Osteocyte (in vitro differentiated cells): Measurements from ENCODE around the gene CGNL1. TPM values are rescaled to one million over a fixed set of nuclear protein-coding genes. Genes with fewer than 3 reads are reported as not detected.
A peak's percentile ranks its signal among the peaks of the same experiment; 100 is the strongest.

Experiments used
- DNase-seq: peaks from one replicate; pipeline ENCODE4 v3.0.0; 2021; ENCODE audit warnings: mixed read lengths; ENCODE audit not compliant: unreplicated experiment; ENCODE audit errors: extremely low spot score
- H3K27ac Mint-ChIP-seq: one replicate; pipeline ENCODE4 v1.8.0; 2021; ENCODE audit warnings: mild to moderate bottlenecking, mixed read lengths; ENCODE audit not compliant: unreplicated experiment
- H3K27me3 Mint-ChIP-seq: one replicate; pipeline ENCODE4 v1.8.0; 2021; ENCODE audit warnings: mixed read lengths; ENCODE audit not compliant: unreplicated experiment
- H3K36me3 Mint-ChIP-seq: one replicate; pipeline ENCODE4 v1.8.0; 2021; ENCODE audit warnings: mixed read lengths; ENCODE audit not compliant: unreplicated experiment
- H3K4me1 Mint-ChIP-seq: one replicate; pipeline ENCODE4 v1.8.0; 2021; ENCODE audit warnings: mixed read lengths; ENCODE audit not compliant: unreplicated experiment
- H3K4me3 Mint-ChIP-seq: one replicate; pipeline ENCODE4 v1.8.0; 2021; ENCODE audit warnings: mild to moderate bottlenecking, moderate library complexity, mixed read lengths; ENCODE audit not compliant: unreplicated experiment
- H3K9me3 Mint-ChIP-seq: one replicate; pipeline ENCODE4 v1.8.0; 2021; ENCODE audit warnings: mixed read lengths; ENCODE audit not compliant: unreplicated experiment
- total RNA-seq: library from RNA; stranded (reverse); gene quantifications from 2 replicates; pipeline ENCODE4 v1.2.1, GENCODE V29; 2021
- TF ChIP-seq, protein P1 (sequence below): fragments of 200-600 bp; sonication (generic); IDR thresholded peaks from 2 replicates; pipeline ENCODE4 v1.5.0; 2021; ENCODE audit warnings: antibody characterized with exemption, mild to moderate bottlenecking, moderate library complexity

The CGNL1 gene
- total RNA-seq, 1 donor from 2014 or later: 6.2 TPM

DNA sequence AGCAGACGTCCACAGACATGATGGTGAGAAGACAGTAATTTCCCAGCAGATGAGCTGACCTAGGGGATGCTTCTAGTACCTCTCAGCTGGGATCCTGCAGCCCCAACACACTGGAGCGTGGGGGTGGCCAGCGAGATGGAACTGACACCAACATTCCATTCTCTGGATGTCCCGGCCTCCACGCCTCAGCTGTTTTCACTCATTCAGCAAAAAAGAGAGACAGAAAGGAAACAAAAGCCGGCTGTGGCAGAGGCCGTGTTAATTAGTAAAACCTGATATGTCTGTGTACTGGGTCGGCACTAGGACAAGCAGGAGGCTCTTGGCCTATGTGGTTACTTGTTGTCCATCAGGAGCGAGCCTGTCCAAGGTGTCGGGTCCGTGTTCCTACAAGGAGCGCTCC lies 132.8 kb downstream of the CGNL1 start:
- no peaks in the 10 kb centered on the region for H3K27me3 Mint-ChIP-seq
- peak overlapping the region; percentile 93 for H3K27ac Mint-ChIP-seq
- H3K36me3 Mint-ChIP-seq: no peaks in the 10 kb centered on the region
- H3K4me1 Mint-ChIP-seq: peaks cover 86% of the 10 kb centered on the region
- H3K9me3 Mint-ChIP-seq: peaks cover 5% of the 10 kb centered on the region
- TF ChIP-seq, protein P1, sequence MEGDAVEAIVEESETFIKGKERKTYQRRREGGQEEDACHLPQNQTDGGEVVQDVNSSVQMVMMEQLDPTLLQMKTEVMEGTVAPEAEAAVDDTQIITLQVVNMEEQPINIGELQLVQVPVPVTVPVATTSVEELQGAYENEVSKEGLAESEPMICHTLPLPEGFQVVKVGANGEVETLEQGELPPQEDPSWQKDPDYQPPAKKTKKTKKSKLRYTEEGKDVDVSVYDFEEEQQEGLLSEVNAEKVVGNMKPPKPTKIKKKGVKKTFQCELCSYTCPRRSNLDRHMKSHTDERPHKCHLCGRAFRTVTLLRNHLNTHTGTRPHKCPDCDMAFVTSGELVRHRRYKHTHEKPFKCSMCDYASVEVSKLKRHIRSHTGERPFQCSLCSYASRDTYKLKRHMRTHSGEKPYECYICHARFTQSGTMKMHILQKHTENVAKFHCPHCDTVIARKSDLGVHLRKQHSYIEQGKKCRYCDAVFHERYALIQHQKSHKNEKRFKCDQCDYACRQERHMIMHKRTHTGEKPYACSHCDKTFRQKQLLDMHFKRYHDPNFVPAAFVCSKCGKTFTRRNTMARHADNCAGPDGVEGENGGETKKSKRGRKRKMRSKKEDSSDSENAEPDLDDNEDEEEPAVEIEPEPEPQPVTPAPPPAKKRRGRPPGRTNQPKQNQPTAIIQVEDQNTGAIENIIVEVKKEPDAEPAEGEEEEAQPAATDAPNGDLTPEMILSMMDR: no peak
- peak overlapping the region; percentile 1 for H3K4me3 Mint-ChIP-seq
- no peak for DNase-seq

DNA sequence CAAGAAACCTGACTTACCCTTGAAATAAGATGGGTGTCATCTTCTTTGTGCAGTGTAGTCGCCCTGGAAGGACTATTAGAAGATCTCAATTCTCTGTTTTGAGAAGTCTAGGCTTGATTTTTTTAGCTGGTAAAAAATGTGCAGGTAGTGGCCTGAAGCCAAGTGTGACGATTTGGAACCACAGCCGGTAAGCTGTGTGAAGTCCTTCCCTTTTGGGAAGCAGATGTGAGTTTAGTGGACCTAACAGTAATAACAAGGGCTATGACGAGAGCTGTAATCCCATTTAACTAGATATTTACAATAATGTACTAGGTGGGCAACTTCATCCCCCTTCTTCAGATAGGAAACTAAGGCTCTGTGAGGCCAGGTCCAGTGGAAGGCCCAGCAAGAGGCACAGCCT lies 133.7 kb downstream of the CGNL1 start:
- peak overlapping the region; percentile 93 for H3K27ac Mint-ChIP-seq
- TF ChIP-seq, protein P1: no peak
- no peaks in the 10 kb centered on the region for H3K27me3 Mint-ChIP-seq
- peaks cover 78% of the 10 kb centered on the region for H3K4me1 Mint-ChIP-seq
- H3K9me3 Mint-ChIP-seq: peaks cover 5% of the 10 kb centered on the region
- no peak overlapping the region for H3K4me3 Mint-ChIP-seq
- no peak for DNase-seq
- H3K36me3 Mint-ChIP-seq: no peaks in the 10 kb centered on the region

DNA sequence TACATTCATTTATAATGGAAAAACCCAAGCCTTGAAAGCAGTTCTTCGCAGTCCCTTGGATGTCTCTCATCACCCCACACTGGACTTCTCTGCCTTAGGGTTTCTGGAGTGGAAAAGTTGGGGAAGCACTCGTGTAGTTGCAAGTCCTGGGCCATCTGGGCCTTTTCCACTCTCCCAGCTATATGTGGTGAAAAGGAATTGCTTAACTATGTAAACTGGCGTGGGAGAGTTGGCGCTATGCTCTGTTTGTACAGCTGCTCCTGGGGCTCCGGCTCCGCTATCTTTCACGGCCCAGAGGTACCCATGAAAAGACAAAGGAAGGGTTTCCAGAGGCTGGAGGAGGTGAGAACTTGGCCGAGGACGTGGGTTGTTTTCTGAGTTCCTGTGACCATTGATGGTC lies 134.3 kb downstream of the CGNL1 start:
- Mint-ChIP-seq H3K36me3 (no peaks in the 10 kb centered on the region), H3K9me3 (peaks cover 5% of the 10 kb centered on the region), H3K4me3 (no peak overlapping the region), H3K27ac (peak overlapping the region; percentile 93), H3K27me3 (no peaks in the 10 kb centered on the region), H3K4me1 (peaks cover 71% of the 10 kb centered on the region)
- TF ChIP-seq, protein P1: no peak
- no peak for DNase-seq

DNA sequence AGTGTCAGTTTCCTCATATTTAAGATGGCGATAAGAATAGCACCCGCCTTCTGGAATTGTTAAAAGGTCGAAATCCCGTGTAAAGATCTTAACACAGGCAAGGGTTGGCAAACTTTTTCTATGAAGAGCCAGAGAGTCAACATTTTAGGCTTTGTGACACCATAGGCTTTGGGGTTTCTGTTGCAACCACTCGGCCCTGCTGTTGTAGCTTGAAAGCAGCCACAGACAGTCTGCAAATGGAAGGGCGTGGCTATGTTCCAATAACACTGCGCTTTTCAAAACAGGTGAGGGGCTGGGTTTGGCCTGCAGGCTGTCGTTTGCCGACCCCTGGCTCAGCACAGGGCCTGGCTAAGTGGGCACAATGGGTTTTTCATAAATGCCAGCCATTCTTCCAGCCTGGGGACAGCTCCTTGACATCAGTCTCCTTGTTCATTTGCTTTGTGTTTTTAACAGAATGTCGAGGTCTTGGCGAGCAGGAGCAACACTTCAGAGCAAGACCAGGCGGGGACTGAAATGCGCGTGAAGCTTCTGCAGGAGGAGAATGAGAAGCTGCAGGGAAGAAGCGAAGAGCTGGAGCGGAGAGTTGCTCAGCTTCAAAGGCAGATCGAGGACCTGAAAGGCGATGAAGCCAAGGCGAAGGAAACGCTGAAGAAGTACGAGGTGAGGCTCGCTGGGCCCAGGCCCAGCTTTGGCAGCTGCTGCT lies 140.2 kb downstream of the CGNL1 start:
- Mint-ChIP-seq H3K9me3 (peaks cover 5% of the 10 kb centered on the region), H3K27ac (no peak overlapping the region), H3K4me3 (no peak overlapping the region), H3K36me3 (peaks cover 7% of the 10 kb centered on the region), H3K4me1 (peaks cover 33% of the 10 kb centered on the region), H3K27me3 (peaks cover 3% of the 10 kb centered on the region)
- no peak for DNase-seq
- TF ChIP-seq, protein P1: no peak

DNA sequence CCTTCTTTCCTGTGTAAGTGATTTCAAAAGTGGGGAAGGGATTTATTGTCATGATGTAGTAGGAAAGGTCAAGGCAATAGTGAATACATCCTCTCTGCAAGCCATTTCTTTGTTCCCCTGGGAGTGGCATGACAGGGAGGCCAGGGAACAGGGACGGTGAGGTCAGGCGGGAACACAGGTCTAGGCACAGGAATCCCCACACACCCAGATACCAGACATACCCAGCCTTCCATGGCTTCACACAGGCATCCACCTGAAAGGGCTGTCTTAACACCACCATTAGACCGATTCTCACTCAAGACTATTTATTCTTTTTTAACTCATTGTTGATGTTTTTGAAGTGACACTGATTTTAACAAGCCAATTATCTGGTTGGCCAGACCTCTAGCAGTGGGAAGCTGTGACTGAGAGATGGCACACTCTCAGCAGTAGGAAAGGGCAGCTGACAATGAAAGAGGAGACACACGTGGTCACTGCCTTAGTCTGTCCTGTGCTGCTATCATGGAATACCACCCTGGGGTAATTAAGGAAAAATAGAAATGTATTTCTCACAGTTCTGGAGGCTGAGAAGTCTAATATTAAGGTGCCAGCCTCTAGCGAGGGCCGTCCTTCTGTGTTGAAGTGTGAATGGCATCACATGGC lies 140.8 kb downstream of the CGNL1 start:
- H3K4me3 Mint-ChIP-seq: no peak overlapping the region
- no peak overlapping the region for H3K27ac Mint-ChIP-seq
- H3K27me3 Mint-ChIP-seq: peaks cover 7% of the 10 kb centered on the region
- DNase-seq: no peak
- peaks cover 26% of the 10 kb centered on the region for H3K4me1 Mint-ChIP-seq
- TF ChIP-seq, protein P1: no peak
- H3K9me3 Mint-ChIP-seq: no peaks in the 10 kb centered on the region
- peaks cover 7% of the 10 kb centered on the region for H3K36me3 Mint-ChIP-seq
